Glutamatergic neuron (in vitro differentiated cells): ENCODE measurements around the gene ANKRD60. TPM values are rescaled to one million over a fixed set of nuclear protein-coding genes. Genes with fewer than 3 reads are reported as not detected.

Experiments used
- DNase-seq: peaks from one replicate; pipeline ENCODE4 v3.0.0; 2022
- H3K27ac Mint-ChIP-seq: one replicate; pipeline ENCODE4 v1.8.0; 2020; ENCODE audit warnings: mild to moderate bottlenecking, mixed read lengths, inconsistent platforms; ENCODE audit not compliant: unreplicated experiment
- H3K27me3 Mint-ChIP-seq: one replicate; pipeline ENCODE4 v1.8.0; 2020; ENCODE audit warnings: mild to moderate bottlenecking, moderate library complexity, mixed read lengths, inconsistent platforms; ENCODE audit not compliant: unreplicated experiment
- H3K36me3 Mint-ChIP-seq: one replicate; pipeline ENCODE4 v1.8.0; 2020; ENCODE audit warnings: mild to moderate bottlenecking, mixed read lengths, inconsistent platforms; ENCODE audit not compliant: unreplicated experiment
- H3K4me1 Mint-ChIP-seq: one replicate; pipeline ENCODE4 v1.8.0; 2020; ENCODE audit warnings: mild to moderate bottlenecking, low read depth, mixed read lengths, inconsistent platforms; ENCODE audit not compliant: unreplicated experiment
- H3K4me3 Mint-ChIP-seq: one replicate; pipeline ENCODE4 v1.8.0; 2020; ENCODE audit warnings: mild to moderate bottlenecking, mixed read lengths, inconsistent platforms; ENCODE audit not compliant: unreplicated experiment
- H3K9me3 Mint-ChIP-seq: one replicate; pipeline ENCODE4 v1.8.0; 2020; ENCODE audit warnings: mild to moderate bottlenecking, moderate library complexity, mixed read lengths, inconsistent platforms; ENCODE audit not compliant: unreplicated experiment
- CTCF ChIP-seq: fragments of 200-600 bp; sonication (generic); IDR thresholded peaks from one replicate; pipeline ENCODE4 v1.5.0; 2021; ENCODE audit not compliant: partially characterized antibody, unreplicated experiment
- total RNA-seq: library from RNA; stranded (reverse); fragmentation: NEBNext Ultra II Directional; extraction: Animal tissue kit (Norgen Biotek cat#: 25700); gene quantifications from one replicate; pipeline ENCODE4 v1.2.1, GENCODE V29; 2021; ENCODE audit not compliant: unreplicated experiment

ANKRD60 gene
- total RNA-seq, 1 donor from 2014 or later, result not detected

GRCh38 chr20:58167759-58168158, 60.7 kb downstream of the ANKRD60 start:
- Mint-ChIP-seq H3K9me3 (no peaks in the 10 kb centered on the region), H3K27me3 (no peaks in the 10 kb centered on the region), H3K4me1 (no peaks in the 10 kb centered on the region), H3K27ac (no peak overlapping the region), H3K4me3 (no peak overlapping the region), H3K36me3 (peaks cover 5% of the 10 kb centered on the region)
- TF ChIP-seq CTCF, result no peak
- DNase-seq, result no peak

Other genes with a start within 250 kb of the ANKRD60 start
- gene RAB22A, start 81.1 kb upstream of the ANKRD60 start, total RNA-seq, result 9.5 TPM
- gene VAPB, start 160.6 kb upstream of the ANKRD60 start, total RNA-seq, result 60.5 TPM